ENCODE results near the gene ARF4. TPM values are rescaled to one million over a fixed set of nuclear protein-coding genes. Genes with fewer than 3 reads are reported as not detected.
"Not testable (repeated sequence)": the region's sequence is repeated elsewhere in the genome, so short reads cannot be mapped to it uniquely, and the experiment has no call there.

ARF4 gene
- 100 to 1,000 TPM in 4 of 6 donors, 10 to 100 TPM in 2; 39.8 to 153 (median 124) TPM for total RNA-seq

DNA sequence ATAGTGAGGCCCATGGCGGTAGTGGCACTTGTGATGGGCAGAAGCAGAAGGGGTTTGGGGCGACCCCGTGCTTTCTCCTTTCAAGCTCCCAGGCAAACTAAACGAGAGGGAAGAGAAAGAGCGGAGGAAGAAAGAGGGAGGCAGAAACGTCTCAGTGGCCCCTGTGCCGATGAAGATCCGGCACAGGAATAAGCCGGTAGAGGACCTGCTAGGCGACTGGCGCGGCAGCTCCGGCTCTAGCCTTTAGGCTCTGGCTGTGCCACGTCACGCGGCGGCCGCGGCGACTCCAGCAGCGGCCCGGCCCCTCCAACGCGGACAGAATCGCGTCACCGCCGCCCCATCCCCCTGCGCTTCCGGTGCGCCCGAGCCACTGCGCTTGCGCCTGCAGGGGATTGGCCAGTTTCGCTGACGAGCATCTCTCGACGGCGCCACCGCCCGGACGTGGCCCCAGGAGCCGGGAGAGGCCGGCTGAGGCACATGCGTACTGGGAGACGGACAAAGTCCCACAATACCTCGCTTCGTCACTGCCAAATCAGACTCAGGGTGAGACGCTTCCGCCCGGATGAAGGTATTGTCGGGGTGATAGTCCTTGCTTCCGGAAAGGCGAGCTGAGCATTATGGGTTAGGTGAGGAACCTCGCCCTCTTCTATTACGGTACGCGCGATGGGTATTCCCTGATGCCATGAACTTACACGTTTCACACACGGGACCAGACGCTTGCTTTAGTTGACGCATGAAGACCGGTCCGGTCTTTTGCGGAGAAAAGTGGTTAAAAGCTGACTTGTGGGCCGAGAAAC is at the start of gene ARF4:
Gene ARF4, minus strand, starts transcription at position 218 of the 797 bp plus-strand sequence. Its CDS starts 204 bp downstream, at position 14.
- Histone ChIP-seq H3K36me3 (peaks cover 0 to 8% (median 0%) of the 10 kb centered on the region in 4 donors), H3K27ac (peak within 1 kb of the TSS; percentile 98 to 99 (median 98)), H3K4me3 (peak within 1 kb of the TSS; percentile 72 to 83 (median 75)), H3K4me1 (peaks cover 38 to 51% (median 41%) of the 10 kb centered on the region in 4 donors), H3K9me3 (no peaks in the 10 kb centered on the region), H3K27me3 (no peaks in the 10 kb centered on the region)
- 0% methylated on average over 21 to 36 of the region's 67 CpGs for WGBS, 2 donors
- DNase-seq (peak; percentile 99 to 100), ATAC-seq (ENCODE audit: low FRiP score in 2 of 2) (peak; percentile 97 to 98)
- TF ChIP-seq POLR2A (IDR thresholded peaks at IDR 0.05) = peak; percentile 91 to 99 (median 98)
- peak in 5 of 6 experiments; percentile 25 to 51 (median 34) for TF ChIP-seq CTCF (IDR thresholded peaks at IDR 0.05)
- peak; percentile 89 to 97 for TF ChIP-seq POLR2AphosphoS5 (IDR thresholded peaks at IDR 0.05)
- peak in 2 of 4 donors; percentile 9 to 87 for TF ChIP-seq EP300 (IDR thresholded peaks at IDR 0.05)

DNA sequence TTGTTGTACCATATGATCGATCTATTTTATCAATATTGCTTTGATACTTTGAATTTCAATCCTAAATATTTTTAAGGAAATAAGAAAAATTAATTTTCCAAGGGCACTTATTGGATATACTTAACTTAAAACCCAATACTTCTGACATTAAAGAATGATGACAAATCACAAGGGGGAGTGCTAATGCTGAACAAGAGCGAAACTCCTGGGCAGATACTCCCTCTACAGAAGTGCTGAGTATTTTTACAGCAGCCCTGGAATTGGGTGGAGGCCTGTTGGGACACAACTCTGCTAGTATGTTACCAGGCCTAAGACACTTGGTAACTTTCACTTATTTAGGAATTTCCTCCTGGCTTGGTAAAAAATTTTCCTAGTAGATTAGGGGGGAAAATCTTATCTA is 49.6 kb upstream of the ARF4 start:
- no peak overlapping the region for H3K4me3 ChIP-seq
- TF ChIP-seq POLR2AphosphoS5 (IDR thresholded peaks at IDR 0.05) = no peak
- TF ChIP-seq CTCF (IDR thresholded peaks at IDR 0.05) = peak in 1 of 6 experiments; percentile 9
- ATAC-seq (ENCODE audit: low FRiP score in 2 of 2) = peak in 1 of 2 donors; percentile 78
- H3K27ac ChIP-seq = no peak overlapping the region
- H3K4me1 ChIP-seq = no peaks in the 10 kb centered on the region
- no peaks in the 10 kb centered on the region for H3K27me3 ChIP-seq
- no peak for DNase-seq
- peaks cover 0 to 58% (median 27%) of the 10 kb centered on the region in 4 donors for H3K36me3 ChIP-seq
- H3K9me3 ChIP-seq = peaks cover 0 to 8% (median 0%) of the 10 kb centered on the region in 4 donors
- 83 to 86% methylated on average over 2 of the region's 2 CpGs for WGBS, 2 donors

- 87 to 90% methylated on average over 4 of the region's 4 CpGs for WGBS, 2 donors
- H3K36me3 ChIP-seq = peaks cover 1 to 64% (median 36%) of the 10 kb centered on the region in 4 donors
- H3K9me3 ChIP-seq = peaks cover 0 to 8% (median 0%) of the 10 kb centered on the region in 4 donors
- DNase-seq = no peak
- no peak for ATAC-seq (ENCODE audit: low FRiP score in 2 of 2)
- H3K4me1 ChIP-seq = no peaks in the 10 kb centered on the region
- TF ChIP-seq POLR2AphosphoS5 (IDR thresholded peaks at IDR 0.05) = no peak
- TF ChIP-seq CTCF (IDR thresholded peaks at IDR 0.05) = no peak
- no peak for TF ChIP-seq POLR2A (IDR thresholded peaks at IDR 0.05)
- no peak for TF ChIP-seq EP300 (IDR thresholded peaks at IDR 0.05)
- no peak overlapping the region for H3K27ac ChIP-seq
- H3K4me3 ChIP-seq = no peak overlapping the region
- no peaks in the 10 kb centered on the region for H3K27me3 ChIP-seq
Measured at GRCh38 chr3:57644740-57645139, 47.6 kb upstream of the ARF4 start.

DNA sequence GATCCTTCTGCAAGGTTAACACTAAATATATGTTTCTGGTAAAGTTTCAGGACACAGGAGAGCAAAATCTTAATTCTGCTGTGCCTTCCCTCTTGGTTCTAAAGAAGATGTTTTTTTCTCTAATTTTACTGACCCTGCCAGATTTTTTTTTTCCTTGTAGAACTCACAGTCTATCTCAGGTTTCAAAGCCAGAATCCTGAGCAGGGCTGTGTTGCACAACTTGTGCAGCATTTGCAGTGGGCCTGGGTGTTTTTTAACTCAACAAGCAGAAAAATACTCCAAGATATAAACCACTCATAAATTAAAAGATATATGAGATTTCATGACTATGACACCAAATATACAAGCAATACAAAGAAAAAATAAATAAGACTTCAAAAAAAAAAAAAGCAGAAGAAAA is 40.2 kb upstream of the ARF4 start:
- ATAC-seq (ENCODE audit: low FRiP score in 2 of 2) (no peak), DNase-seq (no peak)
- H3K9me3 ChIP-seq = no peaks in the 10 kb centered on the region
- no peak overlapping the region for H3K27ac ChIP-seq
- no peaks in the 10 kb centered on the region for H3K27me3 ChIP-seq
- TF ChIP-seq POLR2A (IDR thresholded peaks at IDR 0.05) (no peak), CTCF (IDR thresholded peaks at IDR 0.05) (no peak), POLR2AphosphoS5 (IDR thresholded peaks at IDR 0.05) (no peak), EP300 (IDR thresholded peaks at IDR 0.05) (no peak)
- H3K4me3 ChIP-seq = no peak overlapping the region
- peaks cover 13 to 97% (median 45%) of the 10 kb centered on the region in 4 donors for H3K36me3 ChIP-seq
- no peaks in the 10 kb centered on the region for H3K4me1 ChIP-seq

DNA sequence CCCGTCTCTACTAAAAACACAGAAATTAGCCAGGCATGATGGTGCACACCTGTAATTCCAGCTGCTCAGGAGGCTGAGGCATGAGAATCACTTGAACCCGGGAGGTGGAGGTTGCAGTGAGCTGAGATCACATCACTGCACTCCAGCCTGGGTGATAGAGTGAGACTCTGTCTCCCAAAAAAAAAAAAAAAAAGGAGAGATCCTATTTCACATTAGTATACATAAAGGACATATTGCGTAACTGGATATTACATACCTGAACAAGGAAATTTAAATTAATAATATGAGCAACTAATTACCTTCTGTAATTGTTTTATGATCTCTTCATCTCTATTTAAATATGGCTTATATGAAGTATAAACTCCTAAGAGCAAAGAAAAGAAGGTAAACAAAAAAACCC is 37.1 kb upstream of the ARF4 start:
- peaks cover 24 to 96% (median 45%) of the 10 kb centered on the region in 4 donors for H3K36me3 ChIP-seq
- 96 to 99% methylated on average over 3 of the region's 3 CpGs for WGBS, 2 donors

More for the DNA sequence above, 37.1 kb upstream of the ARF4 start:
- not testable (repeated sequence) for DNase-seq; H3K27ac ChIP-seq; ATAC-seq (ENCODE audit: low FRiP score in 2 of 2); H3K27me3 ChIP-seq; H3K9me3 ChIP-seq; H3K4me1 ChIP-seq; H3K4me3 ChIP-seq
